Tibial nerve (tissue), 4 donors: ENCODE measurements around the gene TEX51. TPM values are rescaled to one million over a fixed set of nuclear protein-coding genes. Genes with fewer than 3 reads are reported as not detected.

Experiments used
- DNase-seq, 2 donors: peaks; one replicate each; pipeline ENCODE4 v3.0.0-alpha.2; 2019; ENCODE audit warnings: low spot score in 2 of 2
- H3K27ac ChIP-seq, 4 donors: fragments of 200-600 bp; sonication (generic) in 3 of 4; one replicate each; pipeline ENCODE4 v1.5.1; 2017 to 2019; ENCODE audit warnings: mild to moderate bottlenecking in 1 of 4
- H3K27me3 ChIP-seq, 2 donors: fragments of 200-600 bp; sonication (generic) in 1 of 2; one replicate each; pipeline versions ENCODE4 v1.5.1 to v1.6.0; 2017 to 2019
- H3K36me3 ChIP-seq, 3 donors: fragments of 200-600 bp; sonication (generic); one replicate each; pipeline ENCODE4 v1.5.1; 2018 to 2019
- H3K4me1 ChIP-seq, 4 donors: fragments of 200-600 bp; sonication (generic) in 3 of 4; one replicate each; pipeline ENCODE4 v1.5.1; 2017 to 2019
- H3K4me3 ChIP-seq, 4 donors: fragments of 200-600 bp; sonication (generic) in 3 of 4; one replicate each; pipeline ENCODE4 v1.5.1; 2017 to 2019; ENCODE audit warnings: mild to moderate bottlenecking in 1 of 4, moderate library complexity in 1 of 4
- H3K9me3 ChIP-seq, 4 donors: fragments of 200-600 bp; sonication (generic) in 3 of 4; one replicate each; pipeline ENCODE4 v1.5.1; 2017 to 2019
- CTCF ChIP-seq, 5 experiments: fragments of 200-600 bp in 3 of 5; fragments of 450-650 bp in 2 of 5; sonication (generic) in 3 of 5; IDR thresholded peaks; one replicate each; pipeline ENCODE4 v1.5.1; 2016 to 2019; ENCODE audit warnings: antibody characterized with exemption in 5 of 5, mild to moderate bottlenecking in 3 of 5, moderate library complexity in 2 of 5
- EP300 ChIP-seq, 2 donors: sonication (generic); formaldehyde crosslinking; IDR thresholded peaks; one replicate each; pipeline ENCODE4 v1.6.1; 2017; ENCODE audit warnings: antibody characterized with exemption in 2 of 2, mild to moderate bottlenecking in 1 of 2
- POLR2A ChIP-seq, 2 donors: fragments of 450-650 bp; IDR thresholded peaks; one replicate each; pipeline ENCODE4 v1.6.1; 2017; ENCODE audit warnings: antibody characterized with exemption in 2 of 2, mild to moderate bottlenecking in 2 of 2, moderate library complexity in 2 of 2
- WGBS, 2 donors: methylation state at CpG; one replicate each; pipeline ENCODE4 v1.1.5; 2018; 5-methylcytosine and 5-hydroxymethylcytosine counted together
- total RNA-seq, 4 donors: library from RNA; depleted of rRNA; stranded (reverse); fragments of >200 nt; gene quantifications; one replicate each; pipeline ENCODE4 v1.1.0, GENCODE V29; 2016

Gene TEX51
- total RNA-seq, 4 donors from 2014 or later, result not detected

GRCh38 chr2:126896471-126896870 lies 2.2 kb upstream of the TEX51 start:
- no peaks in the 10 kb centered on the region for H3K4me1 ChIP-seq
- H3K27ac ChIP-seq, result no peak overlapping the region
- no peaks in the 10 kb centered on the region for H3K27me3 ChIP-seq
- WGBS, 2 donors, result 74 to 84% methylated on average over 4 of the region's 4 CpGs
- H3K4me3 ChIP-seq, result no peak overlapping the region
- no peak for TF ChIP-seq EP300 (IDR thresholded peaks at IDR 0.05)
- DNase-seq, result no peak
- H3K36me3 ChIP-seq, result no peaks in the 10 kb centered on the region
- no peaks in the 10 kb centered on the region for H3K9me3 ChIP-seq

- 90 to 91% methylated on average over 4 of the region's 4 CpGs for WGBS, 2 donors
- TF ChIP-seq POLR2A (IDR thresholded peaks at IDR 0.05), result no peak
- TF ChIP-seq EP300 (IDR thresholded peaks at IDR 0.05), result no peak
- TF ChIP-seq CTCF (IDR thresholded peaks at IDR 0.05), result no peak
- H3K4me1 ChIP-seq, result no peaks in the 10 kb centered on the region
- peaks cover 0 to 7% (median 0%) of the 10 kb centered on the region in 4 donors for H3K9me3 ChIP-seq
- H3K4me3 ChIP-seq, result no peak overlapping the region
- DNase-seq, result no peak
- no peaks in the 10 kb centered on the region for H3K36me3 ChIP-seq
- no peaks in the 10 kb centered on the region for H3K27me3 ChIP-seq
- H3K27ac ChIP-seq, result no peak overlapping the region
Observed at GRCh38 chr2:126899616-126900185, 1.0 kb downstream of the TEX51 start.

- WGBS, 2 donors, result 83 to 88% methylated on average over 9 of the region's 9 CpGs
- Histone ChIP-seq H3K36me3 (no peaks in the 10 kb centered on the region), H3K27ac (no peak overlapping the region), H3K4me3 (no peak overlapping the region), H3K9me3 (peaks cover 0 to 7% (median 0%) of the 10 kb centered on the region in 4 donors), H3K27me3 (no peaks in the 10 kb centered on the region), H3K4me1 (no peaks in the 10 kb centered on the region)
- DNase-seq, result no peak
- TF ChIP-seq CTCF (IDR thresholded peaks at IDR 0.05) (no peak), EP300 (IDR thresholded peaks at IDR 0.05) (no peak), POLR2A (IDR thresholded peaks at IDR 0.05) (no peak)
Observed at GRCh38 chr2:126900646-126901319, 2.1 kb downstream of the TEX51 start.

GRCh38 chr2:126901459-126901858 lies 2.8 kb downstream of the TEX51 start:
- DNase-seq, result no peak
- WGBS, 2 donors, result 65 to 71% methylated on average over 2 of the region's 2 CpGs
- no peaks in the 10 kb centered on the region for H3K36me3 ChIP-seq
- H3K27me3 ChIP-seq, result no peaks in the 10 kb centered on the region
- H3K27ac ChIP-seq, result no peak overlapping the region
- peaks cover 0 to 7% (median 0%) of the 10 kb centered on the region in 4 donors for H3K9me3 ChIP-seq
- H3K4me1 ChIP-seq, result no peaks in the 10 kb centered on the region
- TF ChIP-seq POLR2A (IDR thresholded peaks at IDR 0.05) (no peak), EP300 (IDR thresholded peaks at IDR 0.05) (no peak), CTCF (IDR thresholded peaks at IDR 0.05) (no peak)
- no peak overlapping the region for H3K4me3 ChIP-seq

GRCh38 chr2:126902152-126902835 lies 3.6 kb downstream of the TEX51 start:
- 74 to 77% methylated on average over 7 of the region's 7 CpGs for WGBS, 2 donors
- H3K4me3 ChIP-seq, result no peak overlapping the region
- no peaks in the 10 kb centered on the region for H3K4me1 ChIP-seq
- peaks cover 0 to 7% (median 0%) of the 10 kb centered on the region in 4 donors for H3K9me3 ChIP-seq
- H3K36me3 ChIP-seq, result no peaks in the 10 kb centered on the region
- no peaks in the 10 kb centered on the region for H3K27me3 ChIP-seq
- TF ChIP-seq EP300 (IDR thresholded peaks at IDR 0.05), result no peak
- TF ChIP-seq POLR2A (IDR thresholded peaks at IDR 0.05), result no peak
- no peak for TF ChIP-seq CTCF (IDR thresholded peaks at IDR 0.05)
- no peak for DNase-seq
- H3K27ac ChIP-seq, result no peak overlapping the region
